LHCN-M2 (cell line): ENCODE results near the gene SCN5A. TPM values are rescaled to one million over a fixed set of nuclear protein-coding genes. Genes with fewer than 3 reads are reported as not detected.

Experiments
- DNase-seq: peaks from one replicate; pipeline ENCODE4 v3.0.0-alpha.2; 2012; ENCODE audit warnings: low read depth
- total RNA-seq: library from RNA; depleted of rRNA; stranded (reverse); fragments of >200 nt; gene quantifications from 2 replicates; pipeline ENCODE4 v1.2.3, GENCODE V29; 2014

Gene SCN5A
- total RNA-seq, 1 experiment from 2014 or later, result 45.9 TPM

- no peak for DNase-seq
These were observed 47.4 kb downstream of the SCN5A start for GRCh38 chr3:38601956-38602550.

- no peak for DNase-seq
These were observed 48.9 kb downstream of the SCN5A start for GRCh38 chr3:38600551-38600950.

DNA sequence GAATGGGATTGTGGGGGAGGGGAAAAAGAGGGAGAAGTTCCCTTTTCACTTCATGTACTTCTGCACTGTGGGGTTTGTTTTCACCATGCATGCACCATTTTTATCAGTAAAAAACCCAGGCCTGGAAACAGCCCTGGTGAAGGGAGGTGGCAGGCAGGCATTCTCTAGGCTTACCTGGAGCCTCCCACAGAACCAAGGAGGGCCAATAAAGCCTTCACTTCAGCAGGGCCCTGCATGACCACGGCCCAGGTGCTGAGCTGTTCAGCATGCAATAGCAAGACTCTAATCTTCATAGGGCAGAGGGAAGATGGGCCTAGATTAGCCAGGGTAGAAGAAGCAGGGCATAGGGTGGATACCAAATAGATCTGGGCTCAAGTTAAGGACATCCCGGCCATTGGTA is 49.6 kb downstream of the SCN5A start:
- no peak for DNase-seq

DNA sequence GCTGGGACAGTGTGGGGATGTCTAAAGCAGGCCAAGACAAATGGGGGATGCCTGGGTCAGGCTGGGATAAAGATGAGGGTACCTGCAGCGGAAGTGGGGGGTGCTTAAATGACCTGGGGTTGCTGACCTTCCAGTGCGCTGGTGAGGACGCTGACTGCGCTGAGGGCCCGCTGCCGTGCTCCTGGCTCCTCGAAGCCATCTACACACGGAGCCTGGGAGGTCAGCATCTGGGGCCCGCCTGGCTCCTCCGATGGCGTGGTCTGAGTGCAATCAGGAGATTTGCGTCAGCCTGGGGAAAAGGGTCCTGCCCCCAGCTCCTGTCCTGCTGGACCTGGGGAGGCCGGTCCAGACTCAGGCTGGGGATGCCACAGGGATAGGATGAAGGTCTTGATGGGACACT is 50.7 kb downstream of the SCN5A start:
- DNase-seq, result no peak

DNA sequence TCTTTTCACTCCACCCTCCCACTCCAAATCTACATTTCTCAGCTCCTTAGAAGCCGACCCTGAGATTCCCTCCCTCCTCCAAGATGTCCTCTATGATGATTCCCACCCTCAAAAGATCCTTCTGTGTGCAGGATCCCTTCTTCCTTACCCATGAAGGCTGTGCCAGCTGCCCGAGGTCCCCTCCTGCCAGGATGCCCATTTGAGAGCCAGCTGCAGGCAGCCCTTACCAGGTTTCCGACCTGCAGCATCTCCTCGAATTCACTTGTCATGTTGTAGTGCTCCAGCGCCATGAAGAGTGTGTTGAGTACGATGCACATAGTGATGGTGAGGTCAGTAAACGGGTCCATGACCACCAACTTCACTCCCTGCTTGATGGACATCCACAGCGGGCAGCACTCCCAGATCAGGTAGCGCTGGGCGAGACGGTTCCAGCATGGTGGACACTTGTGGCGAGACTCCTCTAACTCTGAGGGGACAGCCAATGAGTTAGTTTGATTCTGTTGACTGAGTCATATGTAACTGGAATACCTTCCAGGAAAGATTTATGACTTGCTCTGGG is 51.9 kb downstream of the SCN5A start:
- DNase-seq, result no peak

DNA sequence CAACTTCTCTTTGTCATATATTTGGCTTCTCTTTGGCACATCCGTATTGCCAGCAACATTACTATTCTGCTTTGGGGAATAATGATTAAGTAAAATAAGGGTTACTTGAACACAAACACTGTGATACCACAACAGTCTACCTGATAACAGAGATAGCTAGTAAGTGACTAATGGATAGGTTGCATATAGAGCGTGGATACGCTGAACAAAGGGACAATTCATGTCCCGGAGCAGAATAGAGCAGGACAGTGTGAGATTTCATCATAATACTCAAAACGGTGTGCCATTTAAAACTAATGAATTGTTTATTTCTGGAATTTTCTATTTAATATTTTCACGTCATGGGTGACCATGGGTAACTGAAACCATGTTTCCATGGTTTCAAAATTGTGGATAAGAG is 54.1 kb downstream of the SCN5A start:
- no peak for DNase-seq

GRCh38 chr3:38590521-38590920 is 59.0 kb downstream of the SCN5A start:
- DNase-seq, result no peak

GRCh38 chr3:38588995-38589937 is 60.2 kb downstream of the SCN5A start:
- DNase-seq, result no peak

GRCh38 chr3:38588371-38588971 is 61.0 kb downstream of the SCN5A start:
- no peak for DNase-seq

GRCh38 chr3:38587548-38588131 is 61.8 kb downstream of the SCN5A start:
- no peak for DNase-seq

DNA sequence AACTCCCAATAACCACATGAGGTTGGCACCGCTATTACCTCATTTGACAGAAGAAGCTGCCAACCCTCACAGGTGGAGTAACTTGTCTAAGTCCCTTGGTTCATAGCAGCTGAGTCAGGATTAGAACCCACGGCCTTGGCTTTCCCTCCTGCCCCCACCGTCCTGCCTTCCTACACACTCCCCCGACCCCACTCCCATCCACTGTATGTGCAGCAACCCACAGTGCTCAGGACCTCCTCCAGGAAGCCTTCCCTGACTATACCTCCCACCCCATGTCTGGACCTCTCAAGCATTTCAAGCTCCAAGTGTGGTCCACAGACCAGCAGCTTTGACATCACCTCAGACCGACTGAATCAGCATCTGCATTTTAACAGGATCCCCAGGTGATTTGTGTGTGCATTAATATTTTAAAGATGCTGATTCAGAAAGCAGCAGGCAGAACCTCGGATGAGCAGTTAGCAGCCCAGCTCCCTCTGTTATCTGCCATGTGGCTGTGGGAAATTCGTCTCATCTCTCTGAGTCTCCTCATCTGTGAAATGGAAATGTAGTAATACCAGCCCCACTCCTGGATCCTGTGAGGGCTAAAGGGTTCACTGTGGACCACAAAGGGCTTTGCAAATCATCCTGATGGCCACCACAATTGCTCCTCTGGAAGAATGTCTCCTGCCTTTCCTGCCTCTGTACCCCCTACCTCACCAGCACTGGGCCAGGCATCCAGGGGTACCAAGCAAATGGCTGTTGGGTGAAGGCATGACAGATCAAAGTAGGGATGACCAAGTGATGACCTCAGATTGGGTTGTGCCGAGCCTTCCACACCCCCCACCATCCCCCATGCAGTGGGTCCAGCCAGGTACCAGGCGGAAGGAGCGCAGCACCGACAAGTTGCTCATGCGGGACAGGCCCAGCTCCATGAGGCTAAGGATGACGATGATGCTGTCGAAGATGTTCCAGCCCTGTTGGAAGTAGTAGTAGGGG is 62.7 kb downstream of the SCN5A start:
- DNase-seq, result no peak

DNA sequence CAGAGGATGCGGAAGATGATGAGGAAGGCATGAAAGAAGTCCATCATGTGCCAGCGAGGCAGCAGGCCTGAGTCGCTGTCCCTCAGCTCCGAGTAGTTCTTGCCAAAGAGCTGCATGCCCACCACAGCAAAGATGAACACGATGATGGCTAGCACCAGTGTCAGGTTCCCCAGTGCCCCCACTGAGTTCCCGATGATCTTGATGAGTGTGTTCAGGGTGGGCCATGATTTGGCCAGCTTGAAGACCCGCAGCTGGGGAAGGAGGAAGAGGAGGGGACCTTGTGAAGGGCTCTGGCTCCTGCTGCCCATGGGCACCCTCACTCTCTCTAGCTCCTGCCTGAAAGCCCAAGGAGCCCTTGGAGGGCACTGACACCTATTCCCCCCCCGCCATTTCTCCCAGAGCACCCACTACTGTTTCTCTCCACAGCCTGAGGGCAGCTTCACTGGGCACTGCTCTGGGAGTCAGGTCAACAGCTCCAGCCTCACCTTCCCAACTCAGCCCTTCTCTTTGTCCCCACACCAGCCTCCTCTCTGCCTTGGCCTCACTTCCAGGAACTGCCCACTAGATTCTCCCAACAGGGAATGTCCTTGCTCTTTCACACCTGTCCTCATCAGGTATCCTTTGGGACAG is 63.6 kb downstream of the SCN5A start:
- DNase-seq, result no peak

GRCh38 chr3:38583688-38584087 is 65.8 kb downstream of the SCN5A start:
- DNase-seq, result no peak

DNA sequence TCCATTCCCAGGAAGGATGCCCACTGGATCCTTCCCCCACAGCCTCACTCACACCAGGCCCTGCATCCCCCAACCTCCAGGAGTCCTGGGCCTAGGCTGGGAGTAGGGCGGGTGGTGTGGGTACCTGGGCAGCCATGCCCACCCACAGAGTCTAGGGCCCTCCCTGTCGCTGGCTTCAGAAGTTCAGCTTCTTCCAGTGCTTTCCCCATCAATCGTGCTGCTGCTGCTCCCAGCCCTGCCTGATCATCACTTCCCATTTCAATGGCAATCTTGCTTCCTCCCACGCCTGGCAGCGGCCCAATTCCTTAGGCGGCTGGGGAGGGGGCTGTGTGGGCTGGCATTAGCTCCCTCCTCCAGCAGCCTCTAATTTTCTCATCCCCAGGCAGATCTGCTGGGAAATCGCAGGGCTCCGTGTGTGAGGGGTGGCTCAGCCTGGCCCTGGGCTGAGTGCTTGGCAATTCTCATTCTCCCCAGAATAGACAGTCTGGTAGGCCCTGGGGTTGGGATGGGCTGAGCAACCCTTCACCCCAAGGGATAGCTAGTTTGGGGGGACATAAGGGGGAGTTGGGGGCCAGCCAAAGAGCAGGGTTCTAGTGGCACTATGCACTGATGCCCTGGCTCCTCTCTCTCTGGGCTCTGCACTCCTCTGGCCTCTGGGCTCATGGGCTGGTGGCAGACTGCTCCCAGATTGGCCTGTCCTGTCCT is 66.4 kb downstream of the SCN5A start:
- no peak for DNase-seq

GRCh38 chr3:38582316-38582715 is 67.2 kb downstream of the SCN5A start:
- DNase-seq, result no peak

GRCh38 chr3:38581774-38582173 is 67.7 kb downstream of the SCN5A start:
- no peak for DNase-seq

GRCh38 chr3:38580450-38581382 is 68.8 kb downstream of the SCN5A start:
- no peak for DNase-seq
